Peyer's patch (tissue), 4 donors: ENCODE results near the gene CAST. TPM values are rescaled to one million over a fixed set of nuclear protein-coding genes. Genes with fewer than 3 reads are reported as not detected.

Experiments
- DNase-seq, 3 donors: peaks; one replicate each; pipeline ENCODE4 v3.0.0-alpha.2; 2017 to 2019
- H3K27ac ChIP-seq, 4 donors: fragments of 200-600 bp; sonication (generic); one replicate each; pipeline ENCODE4 v1.5.1; 2016 to 2019
- H3K27me3 ChIP-seq, 2 donors: fragments of 200-600 bp; sonication (generic); one replicate each; pipeline ENCODE4 v1.5.1; 2019
- H3K36me3 ChIP-seq, 3 donors: fragments of 200-600 bp; sonication (generic); one replicate each; pipeline ENCODE4 v1.5.1; 2016 to 2019
- H3K4me1 ChIP-seq, 4 donors: fragments of 200-600 bp; sonication (generic); one replicate each; pipeline ENCODE4 v1.5.1; 2016 to 2019
- H3K4me3 ChIP-seq, 4 donors: fragments of 200-600 bp; sonication (generic); 1 replicate in 3 of 4; 2 replicates in 1 of 4; pipeline ENCODE4 v1.5.1; 2016 to 2019; ENCODE audit warnings: mild to moderate bottlenecking in 1 of 4
- H3K9me3 ChIP-seq, 4 donors: fragments of 200-600 bp; sonication (generic); one replicate each; pipeline ENCODE4 v1.5.1; 2016 to 2019; ENCODE audit warnings: mild to moderate bottlenecking in 1 of 4
- CTCF ChIP-seq, 6 experiments: fragments of 450-650 bp in 4 of 6; fragments of 200-600 bp in 2 of 6; sonication (generic) in 1 of 6; IDR thresholded peaks; one replicate each; pipeline ENCODE4 v1.5.1; 2017 to 2019; ENCODE audit warnings: antibody characterized with exemption in 6 of 6, mild to moderate bottlenecking in 3 of 6, moderate library complexity in 1 of 6
- POLR2A ChIP-seq, 2 donors: fragments of 450-650 bp; IDR thresholded peaks; one replicate each; pipeline ENCODE4 v1.5.1; 2017; ENCODE audit warnings: antibody characterized with exemption in 2 of 2, mild to moderate bottlenecking in 2 of 2, moderate library complexity in 2 of 2
- total RNA-seq, 4 donors: library from RNA; depleted of rRNA; stranded (reverse); fragments of >200 nt; gene quantifications; one replicate each; pipeline ENCODE4 v1.1.0, GENCODE V29; 2016

The CAST gene
- total RNA-seq, 4 donors from 2014 or later = 268 to 396 (median 337) TPM

GRCh38 chr5:96716007-96716406, 53.8 kb downstream of the CAST start:
- no peaks in the 10 kb centered on the region for H3K9me3 ChIP-seq
- TF ChIP-seq POLR2A (IDR thresholded peaks at IDR 0.05) = no peak
- TF ChIP-seq CTCF (IDR thresholded peaks at IDR 0.05) = no peak
- no peak overlapping the region for H3K4me3 ChIP-seq
- no peaks in the 10 kb centered on the region for H3K36me3 ChIP-seq
- H3K4me1 ChIP-seq = peaks cover 0 to 63% (median 5%) of the 10 kb centered on the region in 4 donors
- no peaks in the 10 kb centered on the region for H3K27me3 ChIP-seq
- no peak for DNase-seq
- H3K27ac ChIP-seq = peak overlapping the region in 3 of 4 donors; percentile 54 to 90 (median 84)

GRCh38 chr5:96716716-96717115, 54.5 kb downstream of the CAST start:
- peaks cover 0 to 70% (median 6%) of the 10 kb centered on the region in 4 donors for H3K4me1 ChIP-seq
- no peaks in the 10 kb centered on the region for H3K9me3 ChIP-seq
- H3K27ac ChIP-seq = peak overlapping the region in 2 of 4 donors; percentile 84 to 90
- no peak overlapping the region for H3K4me3 ChIP-seq
- no peak for TF ChIP-seq CTCF (IDR thresholded peaks at IDR 0.05)
- H3K36me3 ChIP-seq = no peaks in the 10 kb centered on the region
- H3K27me3 ChIP-seq = no peaks in the 10 kb centered on the region
- DNase-seq = no peak

- TF ChIP-seq POLR2A (IDR thresholded peaks at IDR 0.05) = no peak
- TF ChIP-seq CTCF (IDR thresholded peaks at IDR 0.05) = no peak
- DNase-seq = no peak
- no peaks in the 10 kb centered on the region for H3K27me3 ChIP-seq
- no peaks in the 10 kb centered on the region for H3K9me3 ChIP-seq
- H3K27ac ChIP-seq = peak overlapping the region in 2 of 4 donors; percentile 6 to 51
- no peak overlapping the region for H3K4me3 ChIP-seq
- peaks cover 0 to 4% (median 0%) of the 10 kb centered on the region in 3 donors for H3K36me3 ChIP-seq
- peaks cover 0 to 73% (median 7%) of the 10 kb centered on the region in 4 donors for H3K4me1 ChIP-seq
Observed at GRCh38 chr5:96717874-96718273, 55.7 kb downstream of the CAST start.

GRCh38 chr5:96718635-96719077, 56.5 kb downstream of the CAST start:
- no peaks in the 10 kb centered on the region for H3K27me3 ChIP-seq
- peaks cover 0 to 65% (median 7%) of the 10 kb centered on the region in 4 donors for H3K4me1 ChIP-seq
- H3K27ac ChIP-seq = peak overlapping the region in 2 of 4 donors; percentile 51 to 55
- peaks cover 0 to 8% (median 0%) of the 10 kb centered on the region in 3 donors for H3K36me3 ChIP-seq
- peak in 1 of 2 donors; percentile 15 for TF ChIP-seq POLR2A (IDR thresholded peaks at IDR 0.05)
- peak in 2 of 6 experiments; percentile 7 to 30 for TF ChIP-seq CTCF (IDR thresholded peaks at IDR 0.05)
- no peaks in the 10 kb centered on the region for H3K9me3 ChIP-seq
- H3K4me3 ChIP-seq = no peak overlapping the region
- peak in 2 of 3 donors; percentile 73 to 81 for DNase-seq

DNA sequence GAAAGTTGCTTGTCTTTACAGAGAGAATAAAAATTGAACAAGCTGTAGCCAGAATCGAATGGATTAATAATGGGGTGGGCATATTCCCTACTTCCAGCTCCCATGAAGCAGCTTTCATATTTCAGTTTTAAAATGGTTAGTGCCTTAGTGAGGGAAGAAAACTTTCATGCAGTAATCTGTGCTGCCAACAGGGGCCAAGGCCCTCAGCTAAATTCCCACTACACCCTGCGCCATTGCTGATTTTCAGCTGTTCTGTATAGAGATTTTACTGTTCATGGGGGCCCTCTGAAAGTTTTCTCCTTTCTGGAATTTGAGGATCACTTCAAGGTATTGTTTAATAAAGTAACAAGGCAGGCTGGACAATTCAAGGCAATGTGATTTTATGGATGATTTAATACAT, 58.2 kb downstream of the CAST start:
- no peaks in the 10 kb centered on the region for H3K9me3 ChIP-seq
- no peak for DNase-seq
- no peaks in the 10 kb centered on the region for H3K27me3 ChIP-seq
- H3K4me3 ChIP-seq = no peak overlapping the region
- TF ChIP-seq CTCF (IDR thresholded peaks at IDR 0.05) = peak in 1 of 6 experiments; percentile 4
- TF ChIP-seq POLR2A (IDR thresholded peaks at IDR 0.05) = no peak
- H3K4me1 ChIP-seq = peaks cover 0 to 48% (median 5%) of the 10 kb centered on the region in 4 donors
- peaks cover 0 to 23% (median 0%) of the 10 kb centered on the region in 3 donors for H3K36me3 ChIP-seq
- H3K27ac ChIP-seq = no peak overlapping the region
